CD4-positive, alpha-beta T cell (primary cell): Measurements from ENCODE around the gene CDHR1. TPM values are rescaled to one million over a fixed set of nuclear protein-coding genes. Genes with fewer than 3 reads are reported as not detected.

ENCODE experiments used
- ATAC-seq: fragments of 200-7000 bp; cut with Tn5 transposase; one replicate; pipeline ENCODE4 v1.10.0; 2022; ENCODE audit warnings: mild to moderate bottlenecking; ENCODE audit not compliant: poor library complexity
- CTCF ChIA-PET: fragments of 350-600 bp; sonication (Branson Sonifier 250); formaldehyde crosslinking; loops from one replicate; lab custom pipeline; 2021; ENCODE audit warnings: antibody characterized with exemption, inconsistent platforms; lab: Charles Lee
- POLR2A ChIA-PET: fragments of 350-600 bp; sonication (Branson Sonifier 250); formaldehyde crosslinking; loops from one replicate; lab custom pipeline; 2021; ENCODE audit warnings: antibody characterized with exemption, inconsistent platforms; lab: Charles Lee
- DNase-seq, 14 experiments: peaks; one replicate each; pipeline ENCODE4 v3.0.0-alpha.2; 2013 to 2020; ENCODE audit warnings: mixed read lengths in 2 of 14
- H3K27ac ChIP-seq, 2 donors: one replicate each; pipeline versions ENCODE4 v1.5.1 to v1.7.0; 2013; ENCODE audit warnings: low read length in 2 of 2, low read depth in 1 of 2, mild to moderate bottlenecking in 1 of 2
- H3K27me3 ChIP-seq, 2 experiments: 1 replicate in 1 of 2; 2 replicates in 1 of 2; pipeline versions ENCODE4 v1.6.1 to v1.7.0; 2013; ENCODE audit warnings: low read length in 2 of 2, control low read depth in 1 of 2, mild to moderate bottlenecking in 1 of 2, moderate library complexity in 1 of 2; ENCODE audit not compliant: insufficient read depth in 2 of 2, control insufficient read depth in 1 of 2
- H3K36me3 ChIP-seq: one replicate; pipeline ENCODE4 v1.6.1; 2013; ENCODE audit warnings: low read length, control low read depth; ENCODE audit not compliant: insufficient read depth
- H3K4me1 ChIP-seq: one replicate; pipeline ENCODE4 v1.6.1; 2013; ENCODE audit warnings: low read length, control low read depth; ENCODE audit not compliant: insufficient read depth
- H3K4me3 ChIP-seq: one replicate; pipeline ENCODE4 v1.5.1; 2013; ENCODE audit warnings: mild to moderate bottlenecking, low read length, moderate library complexity
- H3K9me3 ChIP-seq, 2 experiments: 1 replicate in 1 of 2; 2 replicates in 1 of 2; pipeline versions ENCODE4 v1.6.1 to v1.7.0; 2013; ENCODE audit warnings: low read length in 2 of 2, mild to moderate bottlenecking in 2 of 2, control low read depth in 1 of 2, moderate library complexity in 1 of 2; ENCODE audit not compliant: control insufficient read depth in 1 of 2, insufficient read depth in 1 of 2
- H3K27ac Mint-ChIP-seq: one replicate; pipeline ENCODE4 v1.8.0; 2020; ENCODE audit warnings: mixed read lengths
- H3K27me3 Mint-ChIP-seq: one replicate; pipeline ENCODE4 v1.8.0; 2021; ENCODE audit warnings: mixed read lengths
- H3K36me3 Mint-ChIP-seq: one replicate; pipeline ENCODE4 v1.8.0; 2021; ENCODE audit warnings: low read depth, mixed read lengths
- H3K4me1 Mint-ChIP-seq: one replicate; pipeline ENCODE4 v1.8.0; 2021; ENCODE audit warnings: low read depth, mixed read lengths
- H3K4me3 Mint-ChIP-seq: one replicate; pipeline ENCODE4 v1.8.0; 2020; ENCODE audit warnings: mild to moderate bottlenecking, mixed read lengths
- H3K9me3 Mint-ChIP-seq: one replicate; pipeline ENCODE4 v1.8.0; 2020; ENCODE audit warnings: mixed read lengths
- intact Hi-C, 2 experiments: fragments of 100-400 bp; cut with DNase I in 1 of 2; cut with micrococcal nuclease in 1 of 2; formaldehyde crosslinking; loops; one replicate each; pipeline versions ENCODE4 v1.15.1 to v1.9.0; 2023 to 2025; cut with DNase I, micrococcal nuclease
- total RNA-seq, 174 experiments: library from RNA in 2 of 174; stranded (reverse) in 2 of 174; gene quantifications; one replicate each; pipeline ENCODE4 v1.2.3 and lab custom pipeline; 2021 to 2026
- TF ChIP-seq, protein P1 (sequence below): fragments of 200-600 bp; IDR thresholded peaks from one replicate; pipeline ENCODE4 v1.8.0; 2022; ENCODE audit warnings: antibody characterized with exemption, mild to moderate bottlenecking

The CDHR1 gene
- total RNA-seq, 2 experiments from 2014 or later: 0.74 to 0.92 TPM

- Mint-ChIP-seq H3K9me3 (no peaks in the 10 kb centered on the region), H3K4me1 (no peaks in the 10 kb centered on the region), H3K27ac (no peak overlapping the region), H3K36me3 (no peaks in the 10 kb centered on the region), H3K27me3 (peaks cover 15% of the 10 kb centered on the region), H3K4me3 (no peak overlapping the region)
- Histone ChIP-seq H3K27ac (no peak overlapping the region), H3K36me3 (no peaks in the 10 kb centered on the region), H3K4me1 (no peaks in the 10 kb centered on the region), H3K27me3 (peaks cover 0 to 3% of the 10 kb centered on the region in 2 experiments), H3K4me3 (no peak overlapping the region), H3K9me3 (peaks cover 0 to under 1% of the 10 kb centered on the region in 2 experiments)
- TF ChIP-seq, protein P1, sequence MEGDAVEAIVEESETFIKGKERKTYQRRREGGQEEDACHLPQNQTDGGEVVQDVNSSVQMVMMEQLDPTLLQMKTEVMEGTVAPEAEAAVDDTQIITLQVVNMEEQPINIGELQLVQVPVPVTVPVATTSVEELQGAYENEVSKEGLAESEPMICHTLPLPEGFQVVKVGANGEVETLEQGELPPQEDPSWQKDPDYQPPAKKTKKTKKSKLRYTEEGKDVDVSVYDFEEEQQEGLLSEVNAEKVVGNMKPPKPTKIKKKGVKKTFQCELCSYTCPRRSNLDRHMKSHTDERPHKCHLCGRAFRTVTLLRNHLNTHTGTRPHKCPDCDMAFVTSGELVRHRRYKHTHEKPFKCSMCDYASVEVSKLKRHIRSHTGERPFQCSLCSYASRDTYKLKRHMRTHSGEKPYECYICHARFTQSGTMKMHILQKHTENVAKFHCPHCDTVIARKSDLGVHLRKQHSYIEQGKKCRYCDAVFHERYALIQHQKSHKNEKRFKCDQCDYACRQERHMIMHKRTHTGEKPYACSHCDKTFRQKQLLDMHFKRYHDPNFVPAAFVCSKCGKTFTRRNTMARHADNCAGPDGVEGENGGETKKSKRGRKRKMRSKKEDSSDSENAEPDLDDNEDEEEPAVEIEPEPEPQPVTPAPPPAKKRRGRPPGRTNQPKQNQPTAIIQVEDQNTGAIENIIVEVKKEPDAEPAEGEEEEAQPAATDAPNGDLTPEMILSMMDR: no peak
- no peak for DNase-seq
- ChIA-PET CTCF (no interaction called here), POLR2A (no interaction called here)
- ATAC-seq: no peak
- intact Hi-C loops: no loop called here
Observed at GRCh38 chr10:84216834-84217233, 22.5 kb downstream of the CDHR1 start.

DNA sequence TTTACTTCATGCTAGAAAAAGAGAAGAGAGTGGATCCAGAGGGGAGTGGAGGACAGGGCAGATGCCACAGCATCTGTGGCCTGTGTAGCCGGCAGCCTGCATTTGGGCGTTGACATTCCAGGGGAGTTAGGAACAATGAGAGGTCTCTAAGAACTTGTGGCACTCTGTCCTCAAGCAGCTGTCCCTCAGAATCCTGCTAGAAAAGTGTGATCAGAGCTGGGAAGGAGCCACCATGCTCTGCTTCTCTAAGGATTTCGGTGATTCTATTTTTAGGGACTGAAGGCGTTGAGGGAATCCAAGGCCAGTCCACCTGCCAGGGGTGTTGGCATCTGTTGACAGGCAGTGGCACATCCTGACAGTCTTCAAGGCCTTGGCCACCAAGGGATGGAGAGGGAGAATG, 23.4 kb downstream of the CDHR1 start:
- H3K4me3 ChIP-seq: no peak overlapping the region
- H3K9me3 ChIP-seq: peaks cover 0 to 3% of the 10 kb centered on the region in 2 experiments
- CTCF ChIA-PET: no interaction called here
- Mint-ChIP-seq H3K27me3 (peaks cover 22% of the 10 kb centered on the region), H3K27ac (no peak overlapping the region), H3K36me3 (no peaks in the 10 kb centered on the region), H3K4me3 (no peak overlapping the region), H3K9me3 (no peaks in the 10 kb centered on the region), H3K4me1 (no peaks in the 10 kb centered on the region)
- no peak overlapping the region for H3K27ac ChIP-seq
- DNase-seq (no peak), ATAC-seq (no peak)
- peaks cover 0 to 3% of the 10 kb centered on the region in 2 experiments for H3K27me3 ChIP-seq
- TF ChIP-seq, protein P1: no peak
- intact Hi-C loops: no loop called here
- H3K36me3 ChIP-seq: no peaks in the 10 kb centered on the region
- no peaks in the 10 kb centered on the region for H3K4me1 ChIP-seq
- POLR2A ChIA-PET: no interaction called here

DNA sequence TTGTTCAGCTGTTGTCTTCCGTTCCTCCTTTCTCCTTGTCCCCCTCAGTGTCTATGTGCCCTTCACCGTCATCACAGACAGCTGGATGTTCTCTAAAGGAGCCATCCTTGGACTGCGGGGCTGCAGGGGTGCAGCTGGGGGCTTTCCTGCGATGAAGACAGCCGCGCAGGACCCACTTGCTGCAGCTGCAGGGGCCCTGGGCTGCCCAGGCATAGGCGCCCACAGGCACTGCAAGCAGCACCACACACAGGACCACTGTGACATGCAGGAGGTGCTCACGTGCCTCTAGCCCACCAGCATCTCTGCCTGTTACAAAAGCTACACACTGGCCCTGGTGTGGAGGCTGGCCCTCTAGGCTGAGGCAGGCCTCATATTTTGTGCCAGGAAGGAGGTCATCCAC, 27.6 kb downstream of the CDHR1 start:
- Histone ChIP-seq H3K9me3 (peaks cover 0 to 10% of the 10 kb centered on the region in 2 experiments), H3K36me3 (no peaks in the 10 kb centered on the region), H3K4me1 (no peaks in the 10 kb centered on the region), H3K4me3 (no peak overlapping the region), H3K27ac (no peak overlapping the region), H3K27me3 (peaks cover 8 to 9% of the 10 kb centered on the region in 2 experiments)
- Mint-ChIP-seq H3K4me1 (no peaks in the 10 kb centered on the region), H3K9me3 (no peaks in the 10 kb centered on the region), H3K27ac (no peak overlapping the region), H3K27me3 (peaks cover 49% of the 10 kb centered on the region), H3K4me3 (no peak overlapping the region), H3K36me3 (no peaks in the 10 kb centered on the region)
- ChIA-PET CTCF (no interaction called here), POLR2A (no interaction called here)
- no peak for ATAC-seq
- DNase-seq: no peak
- TF ChIP-seq, protein P1: no peak
- intact Hi-C loops: no loop called here
